HG03457 (cell line): ENCODE measurements around the gene COL1A1.

Experiments
- ATAC-seq: cut with Tn5 transposase; IDR thresholded peaks from one replicate; pipeline ENCODE4 v1.9.1; 2021; ENCODE audit warnings: moderate number of reproducible peaks; ENCODE audit not compliant: unreplicated experiment

COL1A1 gene

DNA sequence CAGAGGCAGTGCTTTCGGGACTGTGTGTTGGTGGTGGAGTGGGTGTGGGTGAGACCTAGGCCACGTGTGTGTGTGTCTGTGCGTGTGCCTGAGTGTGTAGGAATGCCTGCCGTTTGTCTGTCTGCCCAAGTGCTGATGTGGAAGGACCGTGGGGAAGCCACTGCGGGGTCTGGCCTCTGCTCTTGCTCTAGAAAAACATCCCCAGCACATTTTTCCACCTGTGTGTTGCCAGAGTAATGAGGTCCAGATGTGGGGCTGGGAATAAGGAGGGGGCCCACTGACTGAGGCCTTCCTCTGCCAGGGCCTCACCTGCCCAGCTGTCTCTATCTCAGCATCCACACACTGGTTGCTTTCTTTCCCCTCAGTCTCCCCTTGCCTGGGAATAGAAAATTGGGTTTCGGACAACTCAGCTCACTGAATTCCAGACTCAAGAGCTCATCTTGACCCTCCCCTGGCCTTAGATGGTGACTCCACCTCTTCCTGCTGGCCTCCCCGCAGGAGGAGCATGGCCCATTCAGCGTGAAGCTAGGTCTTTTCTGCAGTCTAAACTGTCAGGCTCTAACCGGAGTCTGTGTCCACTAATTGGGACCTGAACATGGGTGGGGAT, 28.0 kb downstream of the COL1A1 start:
- ATAC-seq: no peak

DNA sequence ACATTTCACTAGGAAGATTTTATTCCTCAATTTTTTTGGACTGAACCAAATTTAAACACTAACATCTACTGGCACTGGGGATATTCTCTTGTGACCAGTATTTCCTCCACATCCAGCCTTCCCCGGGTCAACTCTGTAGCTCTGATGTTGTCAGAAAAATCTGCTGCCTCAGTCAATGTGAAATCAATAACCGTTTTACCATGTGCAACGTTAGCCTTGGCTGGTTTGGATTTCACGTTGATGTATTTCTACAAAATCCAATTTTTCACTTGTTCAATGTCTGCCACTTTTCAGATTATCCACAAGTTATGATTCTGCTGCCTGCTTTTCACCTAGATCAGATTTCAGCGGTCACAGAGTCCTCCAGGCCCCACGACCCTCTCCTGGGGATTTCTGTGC, 28.5 kb downstream of the COL1A1 start:
- ATAC-seq: no peak

DNA sequence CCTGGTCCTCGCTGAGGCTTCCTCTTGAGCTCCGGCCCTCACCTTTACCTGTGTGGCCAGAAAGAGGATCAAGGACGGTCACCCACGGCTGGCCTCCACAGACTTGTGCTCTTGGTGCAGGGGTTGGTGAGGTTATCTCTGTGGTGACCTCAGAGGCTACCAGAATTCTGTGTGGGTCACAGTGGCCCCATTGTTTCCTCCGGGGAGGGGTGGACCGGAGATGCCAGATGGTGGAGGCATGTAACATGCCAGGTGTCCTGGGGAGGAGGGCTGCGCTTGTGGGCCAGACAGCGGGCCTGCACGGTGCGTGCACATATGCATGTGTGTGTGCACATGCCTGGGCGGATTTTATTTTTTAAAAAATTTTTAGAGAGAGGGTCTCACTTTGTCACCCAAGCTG, 29.3 kb downstream of the COL1A1 start:
- no peak for ATAC-seq

DNA sequence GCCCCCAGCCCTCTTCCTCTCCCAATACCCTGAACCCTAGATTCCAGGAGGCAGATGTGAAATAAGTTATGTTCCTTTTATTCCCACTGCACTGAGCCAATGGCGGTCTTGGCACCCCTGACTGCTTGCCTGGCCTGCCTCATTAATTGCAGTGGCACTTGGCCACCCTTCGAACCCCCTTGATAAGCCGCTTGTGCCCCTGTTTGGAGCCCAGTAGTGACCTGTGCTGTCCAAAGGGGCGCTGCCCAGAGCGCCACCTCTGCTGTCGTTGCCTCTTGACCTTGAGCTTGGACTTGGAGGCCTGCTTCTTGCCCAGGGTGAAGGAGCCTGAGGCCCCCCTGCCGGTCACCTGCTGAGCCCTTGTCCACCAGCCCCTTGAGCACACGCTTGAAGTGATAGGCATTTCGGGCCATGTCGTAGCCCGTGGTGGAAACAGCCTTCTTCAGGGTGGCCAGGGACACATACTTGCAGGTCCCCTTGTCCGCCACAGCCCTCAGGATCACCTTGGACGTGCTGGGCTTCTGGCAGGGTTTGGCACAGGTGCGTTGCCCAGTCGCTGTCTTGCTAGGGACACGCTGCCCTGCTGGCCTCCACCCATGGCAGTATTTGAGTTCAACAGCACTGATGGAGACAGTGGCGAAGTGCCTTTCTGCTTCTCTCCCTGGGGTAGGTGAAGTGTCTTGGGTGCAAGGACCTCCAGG, 29.9 kb downstream of the COL1A1 start:
- no peak for ATAC-seq

DNA sequence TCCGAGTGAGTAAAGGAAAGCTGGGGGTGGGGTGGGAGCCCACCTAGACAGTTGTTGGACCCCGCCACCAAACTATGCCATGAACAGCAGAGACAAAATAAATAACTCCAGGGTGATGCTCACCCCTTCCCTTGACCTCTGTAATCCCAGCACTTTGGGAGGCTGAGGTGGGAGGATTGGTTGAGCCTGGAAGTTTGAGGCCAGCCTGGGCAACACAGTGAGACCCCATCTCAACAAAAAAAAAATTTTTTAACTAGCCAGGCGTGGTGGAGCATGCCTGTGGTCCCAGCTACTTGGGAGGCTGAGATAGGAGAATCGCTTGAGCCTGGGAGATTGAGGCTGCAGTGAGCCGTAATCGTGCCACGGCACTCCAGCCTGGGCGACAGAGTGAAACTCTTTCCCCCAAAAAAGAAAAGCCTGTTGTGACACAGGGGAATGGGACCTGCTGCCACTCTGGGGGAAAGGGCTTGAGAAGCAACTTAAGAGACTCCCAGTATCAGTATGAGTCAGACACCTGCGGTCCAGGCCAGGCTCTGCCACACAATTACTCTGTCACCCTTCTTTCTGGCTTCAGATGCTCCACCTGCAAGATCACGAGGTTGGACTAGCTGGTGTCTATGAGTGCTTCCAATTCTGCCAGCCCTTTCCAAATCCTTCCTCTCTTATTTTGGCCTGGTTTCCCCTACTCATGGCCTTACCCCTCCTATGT, 30.6 kb downstream of the COL1A1 start:
- ATAC-seq: no peak

DNA sequence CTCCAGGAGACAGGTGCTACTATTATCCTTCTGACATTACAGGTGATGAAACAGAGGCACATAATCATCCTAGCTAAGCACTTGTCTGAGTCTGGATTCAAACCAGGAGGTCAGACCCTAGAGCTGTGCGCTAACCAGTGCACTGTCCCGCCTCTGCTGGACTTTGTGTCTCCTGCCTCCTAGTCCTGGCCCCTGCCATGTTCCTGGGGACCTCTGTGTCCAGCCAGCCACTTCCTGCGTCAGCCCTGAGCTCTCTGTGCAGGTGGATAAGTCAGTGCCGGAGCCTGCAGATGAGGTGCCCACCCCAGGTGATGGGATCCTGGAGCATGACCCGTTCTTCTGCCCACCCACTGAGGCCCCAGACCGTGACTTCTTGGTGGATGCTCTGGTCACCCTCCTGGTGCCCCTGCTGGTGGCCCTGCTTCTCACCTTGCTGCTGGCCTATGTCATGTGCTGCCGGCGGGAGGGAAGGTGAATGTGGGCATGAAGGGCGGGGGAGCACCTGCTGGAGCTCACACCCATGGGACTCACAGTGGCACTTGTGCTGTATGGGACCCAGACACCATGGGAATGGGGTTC, 31.5 kb downstream of the COL1A1 start:
- no peak for ATAC-seq

DNA sequence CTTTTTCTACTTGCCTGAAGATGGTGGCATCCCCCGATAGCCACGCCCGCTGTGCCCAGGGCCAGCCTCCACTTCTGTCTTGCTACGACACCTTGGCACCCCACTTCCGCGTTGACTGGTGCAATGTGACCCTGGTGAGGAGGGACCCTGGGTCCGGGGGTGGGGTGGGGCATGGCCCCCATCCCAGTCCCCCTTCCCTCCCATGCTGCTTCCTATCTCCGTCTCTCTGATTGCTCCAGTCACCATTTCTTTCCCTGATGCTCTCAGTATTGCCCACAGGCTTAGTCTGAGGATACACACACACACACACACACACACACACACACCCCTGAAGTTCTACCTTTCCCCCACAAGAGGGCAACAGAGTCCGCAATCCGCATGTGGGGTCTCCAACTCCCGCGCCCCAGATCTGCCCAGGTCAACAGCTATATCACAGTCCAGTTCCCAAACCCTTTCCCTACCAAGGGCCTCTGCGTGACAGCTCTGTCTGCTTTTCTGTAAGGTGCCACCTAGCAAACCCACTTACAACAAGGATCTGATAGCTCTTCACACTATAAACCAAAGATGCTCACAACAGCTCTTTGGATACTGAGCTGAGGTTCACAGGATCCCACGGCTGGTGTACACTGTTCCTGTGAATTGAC, 32.2 kb downstream of the COL1A1 start:
- ATAC-seq: no peak

DNA sequence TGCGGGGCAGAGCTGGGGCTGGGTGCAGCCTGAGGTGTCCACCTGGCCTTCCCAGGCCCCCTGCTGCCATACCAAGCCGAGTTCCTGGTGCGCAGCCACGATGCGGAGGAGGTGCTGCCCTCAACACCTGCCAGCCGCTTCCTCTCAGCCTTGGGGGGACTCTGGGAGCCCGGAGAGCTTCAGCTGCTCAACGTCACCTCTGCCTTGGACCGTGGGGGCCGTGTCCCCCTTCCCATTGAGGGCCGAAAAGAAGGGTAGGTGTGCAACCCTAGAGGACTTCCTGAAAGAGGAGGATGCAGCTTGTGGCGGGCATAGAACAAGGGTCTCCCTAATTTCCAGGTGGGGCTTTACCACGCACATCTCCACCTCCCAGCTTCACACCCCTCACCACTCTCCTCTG, 33.1 kb downstream of the COL1A1 start:
- no peak for ATAC-seq

DNA sequence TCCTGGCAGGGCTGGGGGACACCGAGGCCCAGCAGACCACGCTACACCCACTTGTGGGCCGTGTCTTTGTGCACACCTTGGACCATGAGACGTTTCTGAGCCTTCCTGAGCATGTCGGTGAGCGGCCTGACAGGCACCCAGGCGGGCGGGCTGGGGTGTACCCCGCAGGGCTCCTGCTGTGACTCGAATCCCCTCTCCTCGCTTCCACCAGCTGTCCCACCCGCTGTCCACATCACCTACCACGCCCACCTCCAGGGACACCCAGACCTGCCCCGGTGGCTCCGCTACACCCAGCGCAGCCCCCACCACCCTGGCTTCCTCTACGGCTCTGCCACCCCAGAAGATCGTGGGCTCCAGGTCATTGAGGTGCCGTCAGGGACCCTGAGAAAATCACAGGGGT, 34.1 kb downstream of the COL1A1 start:
- ATAC-seq: no peak

DNA sequence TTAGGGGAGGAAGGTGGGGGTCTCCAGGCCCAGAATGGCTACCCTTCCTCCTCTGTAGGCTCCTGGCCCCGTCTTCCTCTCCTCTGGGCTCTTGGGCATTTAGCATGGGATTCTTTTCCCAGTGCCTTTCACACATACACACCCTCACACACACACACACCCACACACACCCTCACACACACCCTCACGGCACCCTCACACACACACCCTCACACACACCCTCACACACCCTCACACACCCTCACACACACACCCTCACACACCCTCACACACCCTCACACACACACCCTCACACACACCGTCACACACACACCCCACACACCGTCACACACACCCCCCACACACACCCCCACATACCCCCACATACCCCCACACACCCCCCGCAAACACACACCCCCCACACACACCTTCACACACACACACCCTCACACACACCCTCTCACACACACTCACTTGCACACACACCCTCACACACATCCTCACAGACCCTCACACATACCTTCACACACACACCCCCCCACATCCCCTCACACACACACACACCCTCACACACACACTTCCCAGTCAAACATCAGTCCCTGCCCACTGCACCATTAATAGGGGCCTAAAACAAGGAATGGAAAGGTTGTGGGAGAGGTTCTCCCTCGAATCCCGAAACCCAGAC, 34.8 kb downstream of the COL1A1 start:
- ATAC-seq: no peak

DNA sequence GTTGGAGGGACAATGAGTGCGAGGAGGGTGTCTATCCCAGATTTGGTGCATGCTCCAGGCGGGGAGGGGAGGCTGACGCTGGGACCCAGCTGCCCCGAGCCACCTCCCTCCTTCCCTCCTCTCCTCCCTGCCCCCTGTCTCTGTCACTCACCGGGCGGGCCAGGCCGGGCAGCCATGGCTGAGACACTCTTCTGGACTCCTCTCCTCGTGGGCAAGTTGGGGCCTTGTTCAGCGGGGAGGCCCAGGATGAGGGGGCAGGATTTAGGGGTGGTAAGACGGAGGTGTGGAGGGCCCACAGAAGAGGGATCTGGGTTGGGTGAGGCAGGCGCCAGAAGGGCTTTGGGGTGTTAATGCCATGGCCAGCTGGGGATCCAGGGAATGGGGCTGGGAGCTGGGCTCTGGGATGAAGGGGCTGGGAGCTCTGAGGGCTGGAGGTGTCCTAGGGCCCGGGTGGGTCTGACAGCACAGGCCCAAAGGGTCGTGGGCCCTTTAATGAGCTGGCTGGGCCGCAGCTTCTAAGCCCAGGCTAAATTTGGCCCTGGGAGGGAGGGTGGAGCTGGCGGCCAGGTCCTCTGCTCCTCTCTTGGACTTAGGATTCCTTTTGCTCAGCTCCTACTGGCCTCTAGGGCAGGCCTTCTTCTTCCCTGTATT, 35.4 kb downstream of the COL1A1 start, which contains the start of gene SGCA:
TSS of gene SGCA (plus strand) at position 139 of the 651 bp plus-strand sequence. CDS start at position 175, 36 bp downstream.
- ATAC-seq: no peak

DNA sequence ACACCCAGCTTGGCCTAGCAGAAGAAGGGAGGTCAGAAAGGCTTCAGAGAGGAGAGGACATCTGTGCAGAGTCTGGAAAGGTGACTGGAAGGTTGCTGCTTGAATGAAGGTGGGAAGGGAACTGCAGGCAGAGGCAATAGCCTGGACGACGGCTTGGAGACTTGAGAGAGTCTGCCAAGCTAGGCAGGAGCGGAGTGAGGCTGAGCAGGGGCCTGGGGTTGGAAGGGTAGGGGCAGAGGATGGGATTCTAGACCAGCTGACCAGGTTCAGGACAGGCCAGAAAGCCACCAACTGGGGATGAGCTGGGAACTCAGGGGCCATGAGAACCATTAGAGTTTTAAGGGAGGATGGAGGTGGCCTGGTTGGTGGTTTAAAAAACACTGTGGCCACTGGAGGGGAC, 36.0 kb downstream of the COL1A1 start:
- no peak for ATAC-seq

DNA sequence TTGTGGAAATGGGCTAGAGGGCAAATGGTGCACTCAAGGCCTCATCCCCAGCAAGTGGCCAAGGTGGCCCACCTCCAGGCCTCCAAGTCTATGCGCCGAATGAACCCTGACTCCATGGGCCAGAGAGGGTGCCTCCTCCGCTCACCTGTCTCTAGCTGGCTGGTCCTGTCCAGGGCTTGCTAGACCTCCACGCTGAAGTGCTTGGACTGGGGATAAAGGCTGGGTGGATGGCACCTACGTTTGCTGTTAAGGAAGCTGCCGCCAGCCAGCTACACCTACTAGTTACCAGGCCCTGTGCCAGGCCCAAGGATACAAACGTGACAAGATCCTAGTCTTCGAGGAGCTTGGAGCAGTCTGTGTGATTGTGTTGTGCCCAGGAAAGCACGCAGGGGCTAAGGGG, 36.4 kb downstream of the COL1A1 start:
- ATAC-seq: no peak

DNA sequence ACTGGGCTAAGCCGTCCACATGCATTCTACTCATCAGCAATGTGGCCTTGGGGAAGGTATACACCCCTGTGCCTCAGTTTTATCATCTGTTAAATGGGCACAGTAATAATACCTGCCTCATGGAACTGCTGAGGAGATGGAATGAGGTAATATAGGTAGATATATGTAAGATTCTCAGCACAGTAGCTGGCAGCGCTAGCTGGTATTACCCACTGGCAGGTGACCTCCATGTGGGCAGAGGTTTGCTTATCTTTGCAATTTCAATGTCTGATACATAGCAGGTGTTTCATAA, 36.8 kb downstream of the COL1A1 start:
- no peak for ATAC-seq

DNA sequence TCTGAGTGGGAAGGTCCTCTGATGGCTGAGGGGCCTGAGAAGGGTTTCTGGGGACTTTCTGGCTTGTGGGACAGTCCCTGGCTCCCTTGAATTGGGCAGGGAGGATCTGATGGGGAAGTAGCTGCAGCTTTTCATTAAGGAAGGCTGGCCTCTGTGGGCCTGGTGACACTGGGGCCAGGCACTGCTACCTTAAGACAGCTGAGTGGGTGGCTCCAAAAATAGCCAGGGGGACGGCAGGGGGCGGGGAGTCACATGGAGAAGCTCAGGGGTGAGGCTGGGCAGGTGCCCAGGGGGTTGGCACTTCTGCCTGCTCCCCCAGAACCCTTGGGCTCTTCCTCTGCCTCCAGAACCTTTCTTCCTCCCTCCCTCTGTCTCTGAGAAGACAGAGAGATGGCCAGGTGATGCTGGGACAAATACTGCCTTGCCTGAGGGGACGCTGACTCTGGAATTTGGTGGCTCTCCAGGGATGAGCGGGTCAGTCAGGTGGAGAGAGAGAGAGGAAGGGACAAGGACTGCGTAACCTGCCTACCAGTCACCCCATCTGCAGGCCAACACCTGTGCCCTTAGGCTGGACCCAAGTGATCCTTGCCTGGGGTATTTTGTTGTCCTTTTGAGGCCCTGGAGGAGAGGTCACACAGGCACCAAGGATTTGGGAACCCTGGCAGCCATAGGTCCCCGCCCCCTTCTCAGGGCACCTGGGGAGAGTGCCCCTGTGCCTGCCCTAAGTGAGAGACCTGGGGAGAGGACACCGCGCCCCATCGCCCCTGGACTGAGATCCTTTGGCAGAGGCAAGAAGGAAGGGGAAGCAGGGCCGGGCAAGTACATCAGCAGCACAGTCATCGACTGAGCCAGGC, 37.4 kb downstream of the COL1A1 start:
- no peak for ATAC-seq

DNA sequence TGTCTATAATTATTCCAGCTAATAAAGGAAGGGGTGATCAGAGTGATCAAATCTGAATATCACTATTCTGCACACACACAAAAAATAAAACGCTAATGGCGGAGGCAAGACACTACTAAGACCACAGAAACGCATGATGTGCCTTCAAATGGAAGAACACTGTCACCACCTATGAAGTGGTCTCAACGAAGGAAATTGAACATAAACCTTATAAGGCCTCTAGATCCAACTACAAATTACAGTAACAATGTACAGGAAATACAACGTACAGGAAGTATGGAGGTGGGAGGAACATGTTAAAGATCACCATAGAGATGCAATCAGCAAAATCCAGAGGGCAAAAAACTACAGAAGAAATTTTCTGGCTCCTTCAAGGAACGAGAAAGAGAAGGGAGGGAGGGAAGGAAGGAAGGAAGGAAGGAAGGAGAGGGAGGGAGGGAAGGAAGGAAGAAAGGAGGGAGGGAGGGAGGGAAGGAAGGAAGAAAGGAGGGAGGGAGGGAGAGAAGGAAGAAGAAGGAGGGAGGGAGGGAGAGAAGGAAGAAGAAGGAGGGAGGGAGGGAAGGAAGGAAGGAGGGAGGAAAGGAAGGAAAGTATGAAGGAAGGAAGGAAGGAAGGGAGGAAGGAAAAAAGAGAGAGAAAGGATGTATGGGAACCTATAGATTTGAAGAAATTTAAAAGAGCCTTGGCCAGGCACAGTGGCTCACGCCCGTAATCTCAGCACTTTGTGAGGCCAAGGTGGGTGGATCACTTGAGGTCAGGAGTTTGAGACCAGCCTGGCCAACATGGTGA, 38.8 kb downstream of the COL1A1 start:
- ATAC-seq: no peak

DNA sequence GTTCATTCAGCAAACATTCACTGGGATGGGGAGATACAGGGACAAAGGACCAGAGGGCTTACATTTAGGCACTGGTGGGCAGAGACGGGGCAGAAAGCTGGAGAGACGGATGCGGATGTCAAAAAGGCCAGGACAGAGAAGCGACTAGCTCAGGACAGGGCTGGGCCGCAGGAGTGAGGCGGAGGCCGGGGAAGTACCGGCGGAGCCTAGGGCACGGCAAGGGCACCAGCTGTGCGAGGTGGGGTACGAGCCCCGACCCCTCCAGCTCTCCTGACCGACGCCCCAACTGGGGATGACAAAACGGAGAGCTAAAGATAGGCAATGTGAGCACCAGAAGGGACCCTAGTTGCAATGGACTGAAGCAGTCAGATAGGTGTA, 39.5 kb downstream of the COL1A1 start:
- ATAC-seq: no peak

DNA sequence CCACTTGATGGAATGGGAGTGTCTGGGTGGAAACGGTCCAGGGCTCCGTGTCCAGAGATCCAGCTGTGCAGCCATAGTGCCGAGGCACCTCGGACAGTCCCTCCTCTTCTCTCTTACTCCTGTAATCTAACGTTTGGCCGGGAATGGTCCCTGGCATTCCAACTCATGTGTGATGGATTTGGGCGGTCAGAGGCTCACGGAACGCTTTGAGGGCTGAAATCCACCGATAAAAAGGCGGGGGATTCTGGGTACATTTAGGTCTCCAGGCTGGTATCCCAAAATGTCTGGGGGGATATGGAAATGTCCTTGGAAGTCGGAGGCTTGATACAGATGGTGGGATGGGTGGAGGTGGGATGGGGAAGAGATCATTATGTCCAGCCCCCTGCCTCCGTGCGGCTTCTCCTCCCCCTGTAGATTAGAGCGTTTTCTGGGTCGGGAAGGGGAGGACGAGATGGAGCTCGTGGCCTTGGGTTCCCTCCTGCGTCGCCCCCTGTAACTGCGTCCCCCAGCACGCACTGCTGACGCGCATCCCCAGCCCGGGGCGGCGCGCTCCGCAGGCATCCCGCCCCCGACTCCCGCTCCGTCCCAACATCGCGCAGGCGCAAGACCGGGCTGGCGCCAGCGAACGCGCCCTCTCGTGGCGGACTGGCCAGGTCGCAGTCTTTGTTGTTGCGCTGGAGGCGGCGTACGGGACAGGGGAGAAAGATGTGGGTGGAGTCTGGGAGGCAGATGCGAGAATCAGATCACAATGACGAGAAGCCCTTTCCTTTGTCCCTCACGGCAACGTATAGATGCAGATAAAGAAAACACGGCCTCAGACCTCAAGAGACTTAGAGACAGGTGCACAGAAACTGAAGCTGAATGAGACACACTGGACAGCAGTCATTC, 40.2 kb downstream of the COL1A1 start:
- ATAC-seq: no peak
